ENCODE measurements around the gene TTLL4.

TTLL4 gene

GRCh38 chr2:218716070-218716469, 5.4 kb downstream of the TTLL4 start:
- in situ Hi-C loops (cut with MboI; ENCODE audit: low sequenced_read_pairs) = no loop called here

DNA sequence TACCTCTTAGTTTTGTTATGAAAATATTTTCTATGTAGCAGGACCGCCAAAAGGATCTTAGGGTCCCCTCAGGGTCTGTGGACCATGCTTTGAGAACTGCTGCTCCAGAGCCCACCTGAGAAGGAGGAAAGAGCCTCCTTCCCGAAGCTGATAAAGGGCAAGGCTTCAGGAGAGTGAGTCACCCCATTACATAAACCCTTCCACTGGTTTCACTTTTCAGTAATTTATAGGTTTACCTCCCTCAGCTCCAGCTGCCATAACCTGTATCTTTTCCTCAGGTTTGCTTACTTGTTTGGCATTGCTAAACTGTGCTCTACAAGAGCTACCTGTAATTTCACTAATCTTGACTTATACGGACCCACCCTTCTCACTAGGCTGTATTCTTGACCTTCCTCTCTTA, 6.6 kb downstream of the TTLL4 start:
- in situ Hi-C loops (cut with MboI; ENCODE audit: low sequenced_read_pairs) = no loop called here

DNA sequence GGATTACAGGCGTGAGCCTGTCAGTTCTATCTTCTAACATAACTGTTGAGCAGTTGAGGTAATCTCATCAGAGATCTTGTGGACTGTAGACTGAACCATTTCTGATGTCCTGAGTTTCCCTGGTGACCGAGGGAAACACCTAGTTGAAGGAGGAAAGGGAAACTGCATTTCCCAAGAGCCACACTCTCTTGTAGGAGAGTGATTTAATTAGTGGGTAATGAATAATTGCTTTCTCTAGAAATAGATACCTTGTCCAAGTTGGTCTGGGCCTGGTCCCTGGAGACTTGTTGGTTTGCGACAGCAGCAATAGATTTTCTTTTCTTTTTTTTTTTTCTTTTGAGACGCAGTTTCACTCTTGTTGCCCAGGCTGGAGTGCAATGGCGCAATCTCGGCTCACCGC, 7.4 kb downstream of the TTLL4 start:
- in situ Hi-C loops (cut with MboI; ENCODE audit: low sequenced_read_pairs) = no loop called here

- in situ Hi-C loops (cut with MboI; ENCODE audit: low sequenced_read_pairs) = no loop called here
Measured at GRCh38 chr2:218719457-218719856, 8.8 kb downstream of the TTLL4 start.

- in situ Hi-C loops (cut with MboI; ENCODE audit: low sequenced_read_pairs) = loop anchor here (10.0 kb wide), 1 partner anchor 124 kb away; no protein-coding TSS in a partner anchor
Measured at GRCh38 chr2:218720048-218721041, 9.7 kb downstream of the TTLL4 start.

GRCh38 chr2:218721488-218721887, 10.9 kb downstream of the TTLL4 start:
- in situ Hi-C loops (cut with MboI; ENCODE audit: low sequenced_read_pairs) = loop anchor here (10.0 kb wide), 1 partner anchor 123 kb away; no protein-coding TSS in a partner anchor

GRCh38 chr2:218721934-218722333, 11.3 kb downstream of the TTLL4 start:
- in situ Hi-C loops (cut with MboI; ENCODE audit: low sequenced_read_pairs) = loop anchor here (10.0 kb wide), 1 partner anchor 123 kb away; no protein-coding TSS in a partner anchor

DNA sequence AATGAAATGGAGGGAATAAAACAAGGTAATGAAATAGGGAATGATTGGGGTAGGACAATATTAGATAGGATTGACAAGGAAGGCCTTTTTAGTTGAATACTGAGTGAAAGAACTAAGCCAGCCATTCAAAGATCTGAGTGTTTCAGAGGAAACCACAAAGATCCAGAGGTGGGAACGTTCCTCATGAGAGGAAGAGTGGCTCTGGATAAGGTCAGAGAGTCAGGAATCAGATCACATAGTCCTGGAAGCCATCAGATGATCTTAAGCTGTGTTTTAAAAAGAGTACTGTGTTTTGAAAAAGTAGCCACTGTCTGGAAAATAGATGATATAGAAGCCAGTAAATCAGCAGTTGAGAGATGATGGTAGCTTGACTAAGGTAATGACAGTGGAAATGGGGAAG, 11.8 kb downstream of the TTLL4 start:
- in situ Hi-C loops (cut with MboI; ENCODE audit: low sequenced_read_pairs) = loop anchor here (10.0 kb wide), 1 partner anchor 122 kb away; no protein-coding TSS in a partner anchor

- in situ Hi-C loops (cut with MboI; ENCODE audit: low sequenced_read_pairs) = loop anchor here (10.0 kb wide), 1 partner anchor 122 kb away; no protein-coding TSS in a partner anchor
Measured at GRCh38 chr2:218722876-218723785, 12.5 kb downstream of the TTLL4 start.

GRCh38 chr2:218726004-218726574, 15.5 kb downstream of the TTLL4 start:
- in situ Hi-C loops (cut with MboI; ENCODE audit: low sequenced_read_pairs) = loop anchor here (10.0 kb wide), 1 partner anchor 119 kb away; no protein-coding TSS in a partner anchor

DNA sequence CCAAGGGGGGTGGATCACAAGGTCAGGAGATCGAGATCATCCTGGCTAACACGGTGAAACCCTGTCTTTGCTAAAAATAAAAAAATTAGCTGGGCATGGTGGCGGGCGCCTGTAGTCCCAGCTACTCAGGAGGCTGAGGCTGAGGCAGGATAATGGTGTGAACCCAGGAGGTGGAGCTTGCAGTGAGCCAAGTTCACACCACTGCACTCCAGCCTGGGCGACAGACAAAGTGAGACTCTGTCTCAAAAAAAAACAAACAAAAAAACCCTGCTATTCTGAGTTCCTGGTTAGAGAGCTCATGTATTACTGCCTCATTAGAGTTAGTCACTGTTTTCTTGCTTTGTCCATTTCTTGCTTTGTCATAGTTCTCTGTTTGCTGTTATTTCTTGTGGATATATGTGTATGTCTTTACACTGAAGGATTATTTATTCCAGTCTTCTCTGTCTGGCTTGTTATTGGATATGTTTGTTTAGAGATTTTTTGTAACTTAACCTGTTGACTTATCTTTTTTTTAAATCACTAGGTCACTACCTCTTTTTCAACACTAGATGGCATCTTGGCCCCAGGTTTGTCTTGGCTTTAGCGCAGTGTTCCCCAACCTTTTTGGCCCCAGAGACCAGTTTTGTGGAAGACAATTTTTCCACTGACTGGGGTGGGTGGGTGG, 17.0 kb downstream of the TTLL4 start:
- in situ Hi-C loops (cut with MboI; ENCODE audit: low sequenced_read_pairs) = loop anchor here (10.0 kb wide), 1 partner anchor 117 kb away; no protein-coding TSS in a partner anchor

GRCh38 chr2:218729640-218730039, 19.0 kb downstream of the TTLL4 start:
- in situ Hi-C loops (cut with MboI; ENCODE audit: low sequenced_read_pairs) = loop anchor here (10.0 kb wide), 1 partner anchor 115 kb away; no protein-coding TSS in a partner anchor

- in situ Hi-C loops (cut with MboI; ENCODE audit: low sequenced_read_pairs) = no loop called here
Measured at GRCh38 chr2:218732052-218732760, 21.6 kb downstream of the TTLL4 start.

DNA sequence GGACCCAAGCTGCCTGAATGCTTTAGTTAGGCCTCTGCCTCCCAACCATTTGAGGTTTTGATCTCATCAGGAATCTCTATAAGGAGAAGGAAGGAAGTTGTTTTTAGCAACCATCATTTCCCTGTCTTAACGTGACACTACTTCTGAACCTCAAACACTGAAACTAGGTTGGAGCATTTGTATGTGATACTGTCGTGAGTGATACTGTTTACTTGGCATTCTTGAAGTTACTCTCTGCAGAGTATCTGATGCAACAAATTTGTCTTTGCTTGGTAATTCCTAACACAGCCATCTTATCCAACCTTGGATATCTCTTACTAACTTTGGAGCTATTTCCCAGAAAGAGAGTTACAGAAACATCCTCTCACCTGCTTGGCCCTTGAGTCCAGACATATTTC, 22.1 kb downstream of the TTLL4 start:
- in situ Hi-C loops (cut with MboI; ENCODE audit: low sequenced_read_pairs) = no loop called here

DNA sequence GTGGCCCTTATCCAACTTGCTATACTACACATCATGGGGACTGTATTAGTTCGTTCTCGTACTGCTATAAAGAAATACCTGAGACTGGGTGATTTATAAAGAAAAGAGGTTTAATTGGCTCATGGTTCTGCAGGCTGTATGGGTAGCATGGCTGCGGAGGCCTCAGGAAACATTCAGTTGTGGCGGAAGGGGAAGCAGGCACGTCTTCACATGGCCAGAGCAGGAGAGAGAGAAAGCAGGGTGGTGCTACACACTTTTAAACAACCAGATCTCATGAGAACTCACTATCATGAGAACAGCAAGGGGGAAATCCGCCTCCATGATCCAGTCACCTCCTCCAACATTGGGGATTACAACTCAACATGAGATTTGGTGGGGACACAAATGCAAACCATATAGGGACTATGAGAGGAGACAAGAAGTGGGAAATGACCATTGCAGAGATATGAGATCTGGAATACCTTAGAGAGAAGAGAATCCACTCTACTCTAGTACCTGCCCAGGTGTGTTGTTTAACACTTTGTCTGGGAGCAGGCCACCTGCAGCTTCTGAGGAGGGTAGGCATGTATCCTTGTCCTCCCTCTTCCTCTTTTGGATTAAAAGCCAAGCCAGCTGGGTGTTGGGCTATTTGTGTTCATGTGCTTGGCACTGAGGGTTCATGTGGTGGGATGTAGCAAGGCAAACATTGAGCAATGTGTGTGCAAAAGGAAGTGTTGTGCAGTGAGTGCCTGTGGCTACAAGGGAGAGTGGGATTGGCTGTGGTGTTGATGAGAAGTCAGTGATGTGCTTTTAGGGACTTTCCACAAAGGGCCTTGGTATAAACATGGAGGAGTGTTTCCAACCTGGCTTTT, 22.8 kb downstream of the TTLL4 start:
- in situ Hi-C loops (cut with MboI; ENCODE audit: low sequenced_read_pairs) = no loop called here

GRCh38 chr2:218734190-218734975, 23.7 kb downstream of the TTLL4 start:
- in situ Hi-C loops (cut with MboI; ENCODE audit: low sequenced_read_pairs) = no loop called here

DNA sequence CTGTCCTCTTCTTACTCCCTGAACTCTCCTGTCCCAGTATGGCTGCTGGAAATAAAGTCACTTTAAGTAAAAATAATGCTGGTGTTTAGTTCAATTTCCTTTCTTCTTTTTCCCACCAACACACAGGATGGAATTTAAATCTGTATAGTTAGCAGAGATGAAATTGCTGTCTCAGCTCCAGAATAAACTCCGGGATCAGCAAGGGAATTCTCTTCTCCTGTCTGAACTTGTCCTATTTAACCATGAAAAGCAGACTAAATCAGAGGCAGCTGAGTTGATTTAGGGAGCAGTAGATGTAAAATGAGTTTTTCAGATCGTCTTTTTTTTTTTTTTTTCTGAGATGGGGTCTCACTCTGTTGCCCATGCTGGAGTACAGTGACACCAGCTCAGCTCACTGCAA, 25.9 kb downstream of the TTLL4 start:
- in situ Hi-C loops (cut with MboI; ENCODE audit: low sequenced_read_pairs) = no loop called here

DNA sequence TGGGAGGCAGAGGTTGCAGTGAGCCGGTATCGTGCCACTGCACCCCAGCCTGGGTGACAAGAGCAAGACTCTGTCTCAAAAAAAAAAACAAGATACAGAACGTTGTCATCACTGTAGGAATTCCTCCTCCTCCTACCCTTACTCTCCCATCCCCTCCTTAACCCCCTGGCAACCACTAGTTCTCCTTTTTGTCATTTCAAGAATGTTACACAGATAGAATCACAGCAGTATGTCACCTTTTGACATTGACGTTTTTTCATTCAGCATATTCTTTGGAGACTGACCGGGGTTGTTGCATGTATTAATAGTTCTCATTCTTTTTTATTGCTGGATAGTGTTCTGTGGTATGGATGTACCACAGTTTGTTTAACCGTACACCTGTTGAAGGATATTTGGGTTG, 32.4 kb downstream of the TTLL4 start:
- in situ Hi-C loops (cut with MboI; ENCODE audit: low sequenced_read_pairs) = no loop called here

Measured in HL-60/S4 treated with phorbol 12-myristate 13-acetate at 8.2 ng/mL for 4 days and 3 days (cell line).